ENCODE data around the gene ARL17B.
"Not testable (repeated sequence)": the region's sequence is repeated elsewhere in the genome, so short reads cannot be mapped to it uniquely, and the experiment has no call there.

ARL17B gene

GRCh38 chr17:46361755-46362154 is at the start of gene ARL17B:
ARL17B (minus strand) TSS chr17:46361766; CDS start chr17:46358397, 3,369 bp downstream.
- DNase-seq (ENCODE audit: low spot score), result not testable (repeated sequence)

DNA sequence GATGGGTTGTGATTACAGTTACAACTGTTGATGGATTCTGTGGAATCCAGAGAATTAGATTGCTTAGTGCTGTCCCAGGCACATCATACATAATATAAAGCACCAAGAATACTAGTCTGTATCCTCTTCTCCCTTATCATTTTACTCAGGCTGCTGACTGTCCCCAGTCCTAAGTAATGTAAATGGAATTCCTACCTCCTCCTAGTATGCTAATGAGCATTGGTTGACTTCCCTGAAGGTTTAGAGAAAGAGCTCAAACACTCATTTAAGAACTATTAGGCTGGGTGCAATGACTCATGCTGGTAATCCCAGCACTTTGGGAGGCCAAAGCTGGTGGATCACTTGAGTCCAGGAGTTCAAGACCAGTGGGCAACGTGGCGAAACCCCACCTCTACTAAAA is 48.3 kb upstream of the ARL17B start:
- DNase-seq (ENCODE audit: low spot score), result not testable (repeated sequence)

DNA sequence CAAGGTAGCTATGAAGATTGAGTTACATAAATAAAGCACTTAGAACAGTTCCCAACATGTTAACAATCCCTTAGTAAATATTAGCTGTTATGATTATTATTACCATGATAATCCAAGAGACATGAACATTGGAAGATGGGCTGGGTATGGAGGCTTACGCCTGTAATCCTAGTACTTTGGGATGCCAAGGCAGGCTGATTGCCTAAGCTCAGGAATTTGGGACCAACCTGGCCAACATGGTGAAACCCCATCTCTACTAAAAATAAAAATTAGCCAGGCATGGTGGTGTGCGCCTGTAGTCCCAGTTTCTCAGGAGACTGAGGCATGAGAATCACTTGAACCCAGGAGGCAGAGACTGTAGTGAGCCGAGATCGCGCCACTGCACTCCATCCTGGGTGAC is 45.6 kb upstream of the ARL17B start:
- DNase-seq (ENCODE audit: low spot score), result not testable (repeated sequence)

- DNase-seq (ENCODE audit: low spot score), result not testable (repeated sequence)
Observed at GRCh38 chr17:46401033-46401787, 39.6 kb upstream of the ARL17B start.

- DNase-seq (ENCODE audit: low spot score), result not testable (repeated sequence)
Observed at GRCh38 chr17:46400543-46400942, 39.0 kb upstream of the ARL17B start.

DNA sequence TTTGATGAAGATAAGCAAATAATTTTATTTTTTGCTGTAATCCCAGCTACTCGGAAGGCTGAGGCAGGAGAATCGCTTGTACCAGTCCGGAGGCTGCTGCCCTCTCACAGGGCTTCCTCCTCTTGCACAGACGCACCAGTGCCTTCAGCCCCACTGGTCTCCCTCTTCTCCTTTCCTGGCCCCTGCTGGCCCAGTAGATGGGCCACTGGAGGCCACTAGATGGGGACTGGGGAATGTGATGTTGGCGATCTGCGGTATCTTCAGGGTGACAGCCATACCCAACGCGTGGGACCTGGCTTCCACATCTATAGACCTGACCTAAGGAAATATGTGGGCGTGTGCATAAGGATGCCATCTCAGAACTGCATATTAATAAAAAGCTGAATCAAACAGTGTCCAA is 38.4 kb upstream of the ARL17B start:
- not testable (repeated sequence) for DNase-seq (ENCODE audit: low spot score)

- DNase-seq (ENCODE audit: low spot score), result not testable (repeated sequence)
Observed at GRCh38 chr17:46396292-46396691, 34.7 kb upstream of the ARL17B start.

- not testable (repeated sequence) for DNase-seq (ENCODE audit: low spot score)
Observed at GRCh38 chr17:46393702-46394101, 32.1 kb upstream of the ARL17B start.

- DNase-seq (ENCODE audit: low spot score), result not testable (repeated sequence)
Observed at GRCh38 chr17:46385491-46385890, 23.9 kb upstream of the ARL17B start.

DNA sequence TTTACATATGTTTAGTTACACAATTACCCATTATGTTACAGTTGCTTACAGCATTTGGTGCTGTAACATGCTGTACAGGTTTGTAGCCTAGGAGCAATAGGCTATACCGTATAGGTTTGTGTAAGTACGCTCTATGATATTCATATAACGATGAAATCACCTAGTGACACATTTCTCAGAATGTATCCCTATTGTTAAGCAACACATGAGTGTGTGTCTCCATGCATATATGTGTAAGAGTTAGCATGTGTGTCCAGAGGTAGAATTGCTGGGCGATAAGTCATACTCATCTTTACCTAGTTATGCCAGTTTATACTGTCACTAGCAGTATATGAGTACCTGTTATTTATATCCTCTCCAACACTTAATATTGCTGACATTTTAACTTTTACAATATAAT is 21.6 kb upstream of the ARL17B start:
- DNase-seq (ENCODE audit: low spot score), result not testable (repeated sequence)

DNA sequence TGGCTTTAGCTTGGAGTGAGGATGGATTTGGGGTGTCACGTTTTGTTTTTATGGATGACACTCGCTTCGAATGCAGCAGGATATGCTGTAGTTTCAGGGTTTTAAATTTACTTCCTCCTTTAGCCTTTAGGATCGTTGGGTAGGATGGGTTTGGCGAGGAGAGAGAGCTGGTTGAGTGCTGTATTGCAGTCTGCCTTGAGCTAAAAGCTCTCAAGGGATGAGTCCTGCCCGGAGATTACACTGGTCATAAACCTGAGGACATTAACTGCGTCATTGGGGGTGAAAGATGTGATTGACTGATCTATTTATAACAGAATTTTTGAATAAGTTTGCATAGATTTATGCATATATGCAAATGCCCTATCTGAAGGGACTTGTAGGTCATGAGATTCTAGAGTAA is 11.9 kb upstream of the ARL17B start:
- DNase-seq (ENCODE audit: low spot score), result not testable (repeated sequence)

DNA sequence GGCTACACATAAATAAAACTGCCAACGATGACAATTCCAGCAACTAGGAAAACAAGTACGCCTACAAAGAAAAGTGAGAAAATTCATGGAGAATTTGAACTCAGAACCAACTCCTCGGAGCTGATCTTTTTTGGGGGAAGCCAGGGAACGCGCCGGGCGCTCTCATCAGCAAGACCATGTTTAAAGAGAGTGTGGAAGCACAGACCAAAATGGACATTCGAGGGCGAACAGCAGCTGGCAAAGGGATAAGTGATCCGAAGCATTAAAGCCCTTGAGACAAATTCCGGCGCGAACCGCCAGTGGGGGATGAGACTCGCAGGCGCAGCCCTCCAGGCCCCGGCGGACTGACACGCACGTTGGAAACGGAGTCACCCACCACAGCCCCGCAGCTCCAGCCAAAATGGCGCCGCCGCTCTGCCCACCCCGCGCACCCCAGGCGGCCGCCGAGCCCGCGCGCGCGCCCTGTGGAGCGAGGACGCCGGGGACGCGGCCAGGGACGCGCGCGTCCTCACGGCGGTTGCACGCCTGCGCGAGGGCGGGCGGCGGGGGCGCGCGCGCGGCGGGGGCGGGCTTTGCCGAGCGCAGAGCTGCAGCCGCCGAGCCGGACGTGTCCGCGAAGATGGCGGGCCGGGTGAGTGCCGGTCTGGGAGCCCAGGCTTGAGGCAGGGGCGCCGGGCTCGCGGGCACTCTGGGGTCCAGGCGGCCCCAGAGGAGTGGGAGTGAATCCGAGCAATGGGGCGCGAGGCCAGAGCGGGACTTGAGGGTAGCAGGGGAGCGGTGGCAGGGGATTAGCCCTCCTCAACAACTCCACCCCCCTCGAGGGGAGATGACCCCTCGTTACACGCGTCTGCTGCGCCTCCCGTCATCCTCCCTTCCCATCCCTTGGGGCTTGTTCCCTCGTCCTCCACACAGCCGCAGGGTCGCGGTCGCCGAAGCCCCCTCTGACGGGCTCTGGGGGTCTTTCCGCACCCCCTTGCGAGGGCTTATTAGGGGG is 11.0 kb upstream of the ARL17B start:
- DNase-seq (ENCODE audit: low spot score), result not testable (repeated sequence)

- DNase-seq (ENCODE audit: low spot score), result not testable (repeated sequence)
Observed at GRCh38 chr17:46367520-46367919, 6.0 kb upstream of the ARL17B start.

- DNase-seq (ENCODE audit: low spot score), result not testable (repeated sequence)
Observed at GRCh38 chr17:46361145-46361735, 326 bp downstream of the ARL17B start.

DNA sequence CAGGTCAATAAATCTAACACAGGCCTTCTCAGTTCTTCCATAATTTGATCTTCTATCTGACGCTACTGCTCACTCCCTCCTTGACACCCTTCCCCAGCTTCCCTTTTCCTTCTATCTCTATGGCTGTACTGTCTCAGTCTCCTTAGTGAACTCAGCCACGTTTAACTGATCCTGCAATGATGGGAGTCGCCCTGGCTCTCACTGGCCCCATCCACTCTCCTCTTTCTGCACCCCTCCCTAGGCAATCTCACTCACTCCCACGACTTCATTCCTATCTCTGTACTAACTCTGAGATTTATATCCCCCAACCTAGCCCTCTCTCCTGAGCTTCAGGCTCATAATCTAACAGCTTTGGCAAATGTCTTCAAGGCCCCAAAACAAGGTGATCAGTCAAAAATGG is 7.7 kb downstream of the ARL17B start:
- not testable (repeated sequence) for DNase-seq (ENCODE audit: low spot score)

GRCh38 chr17:46349060-46349459 is 12.5 kb downstream of the ARL17B start:
- not testable (repeated sequence) for DNase-seq (ENCODE audit: low spot score)

DNA sequence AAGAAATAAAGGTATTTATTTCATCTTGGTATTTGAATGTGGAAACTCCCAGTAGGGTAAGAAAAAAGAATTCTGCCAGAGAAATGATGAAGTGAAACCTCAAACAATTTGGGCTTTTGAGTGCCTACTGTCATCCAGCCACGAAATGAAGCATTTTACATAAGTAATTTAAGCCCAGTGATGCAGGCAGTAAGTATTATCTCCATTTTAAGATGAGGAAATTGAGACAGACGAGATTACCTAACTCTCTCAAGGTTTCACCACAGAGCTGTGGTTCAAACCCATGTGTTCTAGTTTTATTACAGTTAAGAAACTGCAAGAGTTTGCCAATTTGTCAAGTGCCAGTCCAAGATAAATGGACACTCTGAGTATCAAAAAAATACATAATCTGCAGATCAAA is 13.2 kb downstream of the ARL17B start:
- not testable (repeated sequence) for DNase-seq (ENCODE audit: low spot score)

GRCh38 chr17:46342131-46342530 is 19.4 kb downstream of the ARL17B start:
- DNase-seq (ENCODE audit: low spot score), result not testable (repeated sequence)

DNA sequence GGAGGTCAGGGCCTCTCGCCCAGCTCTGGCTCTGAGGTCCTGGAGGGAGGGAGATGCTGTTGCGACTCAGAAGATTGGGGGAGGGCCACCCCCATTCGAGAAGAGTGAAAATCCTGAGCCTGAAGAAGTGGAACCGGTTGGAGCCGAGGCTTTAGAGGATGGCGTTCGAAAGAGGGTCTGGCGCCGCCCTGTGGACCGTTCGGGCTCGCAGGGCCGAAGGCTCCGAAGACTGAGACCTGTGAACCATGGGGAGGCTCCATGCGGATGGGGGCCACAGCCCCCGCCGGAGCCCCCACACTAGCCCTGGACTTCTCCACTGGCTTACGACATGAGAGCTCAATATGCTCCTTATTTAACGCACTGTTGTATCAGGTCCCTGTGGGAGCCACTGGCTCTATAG is 20.3 kb downstream of the ARL17B start:
- not testable (repeated sequence) for DNase-seq (ENCODE audit: low spot score)

DNA sequence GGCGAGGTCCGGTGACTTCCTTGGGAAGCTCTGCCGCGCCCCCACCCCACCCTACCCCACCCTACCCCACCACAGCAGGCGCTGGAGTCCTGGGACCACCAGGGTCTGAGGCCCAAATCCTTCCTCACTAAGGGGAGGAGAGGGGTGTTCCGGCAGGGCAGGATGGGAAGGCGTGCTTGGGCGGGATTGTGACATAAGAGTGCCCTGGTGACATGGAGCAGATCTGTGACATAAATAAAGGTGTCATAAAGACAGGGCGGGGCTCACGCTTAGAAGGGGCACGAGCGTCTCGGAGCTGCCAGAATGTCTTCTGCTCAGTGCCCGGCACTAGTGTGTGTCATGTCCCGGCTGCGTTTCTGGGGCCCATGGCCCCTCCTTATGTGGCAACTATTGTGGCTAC is 66.7 kb downstream of the ARL17B start, which contains the start of gene LRRC37A:
TSS of gene LRRC37A (plus strand) at position 301 of the 400 bp plus-strand sequence. CDS start at position 304, 3 bp downstream.
- not testable (repeated sequence) for DNase-seq (ENCODE audit: low spot score)

DNA sequence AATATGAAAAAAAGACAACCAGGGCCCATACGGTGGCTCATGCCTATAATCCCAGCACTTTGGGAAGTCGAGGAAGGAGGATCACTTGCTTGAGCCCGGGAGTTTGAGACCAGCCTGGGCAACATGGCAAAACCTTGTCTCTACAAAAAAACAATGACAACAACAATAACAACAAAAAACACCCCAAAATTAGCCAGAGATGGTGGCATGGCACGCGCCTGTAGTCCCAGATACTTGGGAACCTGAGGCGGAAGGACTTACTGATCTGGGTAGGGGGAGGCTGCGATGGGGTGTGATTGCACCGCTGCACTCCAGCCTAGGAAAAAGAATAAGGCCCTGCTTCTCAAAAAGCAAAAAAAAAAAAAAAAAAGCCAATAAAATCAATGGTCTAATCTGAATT is 69.9 kb downstream of the ARL17B start:
- not testable (repeated sequence) for DNase-seq (ENCODE audit: low spot score)

All from LoVo (cell line).